AG09319 (cell line): Measurements from ENCODE around the gene CEP250.

Experiments
- DNase-seq: peaks from one replicate; pipeline ENCODE4 v3.0.0-alpha.2; 2010; ENCODE audit warnings: low read depth; ENCODE audit errors: extremely low read depth
- TF ChIP-seq, protein P1 (sequence below): IDR thresholded peaks from 2 replicates; pipeline ENCODE4 v1.5.1; 2011; ENCODE audit warnings: low read depth, mild to moderate bottlenecking, inconsistent platforms, low read length, moderate library complexity

Gene CEP250

DNA sequence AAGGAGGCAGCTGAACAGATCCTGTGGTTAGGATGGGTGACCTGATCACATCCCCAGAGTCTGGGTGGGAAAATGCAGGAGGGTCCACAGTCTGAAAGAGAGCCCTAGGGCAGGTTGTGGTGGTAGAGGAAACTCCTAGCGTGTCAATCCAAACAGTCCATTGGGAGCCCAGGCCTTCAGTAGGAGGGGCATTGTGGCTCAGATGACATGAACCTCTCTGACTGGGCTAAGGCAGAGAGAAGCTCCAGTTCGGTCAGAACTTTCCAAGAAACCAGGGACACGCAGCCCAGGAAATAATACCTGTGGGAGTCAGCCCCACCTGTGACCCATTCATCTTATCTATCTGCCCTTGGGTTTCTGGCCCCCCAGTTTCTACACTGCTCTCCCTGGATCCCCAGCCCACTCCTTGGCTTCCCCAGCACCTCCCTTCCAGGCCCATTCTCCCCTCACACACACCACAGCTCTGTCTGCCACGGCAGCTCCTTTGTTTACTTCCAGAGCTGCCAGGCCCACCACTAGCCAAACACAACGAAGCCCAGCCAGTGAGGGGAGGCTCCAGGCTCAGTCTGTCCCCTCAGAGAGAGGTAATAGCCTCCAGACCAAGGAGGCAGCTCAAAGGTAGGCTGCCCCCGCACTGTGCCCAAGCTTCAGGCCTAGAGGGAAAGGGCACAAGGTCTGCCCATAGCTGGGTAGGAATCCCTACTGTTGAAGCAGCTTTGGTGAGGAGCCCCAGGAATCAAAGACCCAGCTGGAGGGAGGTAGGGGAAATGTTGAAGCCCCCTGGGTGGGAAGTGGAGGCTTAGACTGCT, 23.6 kb upstream of the CEP250 start:
- TF ChIP-seq, protein P1, sequence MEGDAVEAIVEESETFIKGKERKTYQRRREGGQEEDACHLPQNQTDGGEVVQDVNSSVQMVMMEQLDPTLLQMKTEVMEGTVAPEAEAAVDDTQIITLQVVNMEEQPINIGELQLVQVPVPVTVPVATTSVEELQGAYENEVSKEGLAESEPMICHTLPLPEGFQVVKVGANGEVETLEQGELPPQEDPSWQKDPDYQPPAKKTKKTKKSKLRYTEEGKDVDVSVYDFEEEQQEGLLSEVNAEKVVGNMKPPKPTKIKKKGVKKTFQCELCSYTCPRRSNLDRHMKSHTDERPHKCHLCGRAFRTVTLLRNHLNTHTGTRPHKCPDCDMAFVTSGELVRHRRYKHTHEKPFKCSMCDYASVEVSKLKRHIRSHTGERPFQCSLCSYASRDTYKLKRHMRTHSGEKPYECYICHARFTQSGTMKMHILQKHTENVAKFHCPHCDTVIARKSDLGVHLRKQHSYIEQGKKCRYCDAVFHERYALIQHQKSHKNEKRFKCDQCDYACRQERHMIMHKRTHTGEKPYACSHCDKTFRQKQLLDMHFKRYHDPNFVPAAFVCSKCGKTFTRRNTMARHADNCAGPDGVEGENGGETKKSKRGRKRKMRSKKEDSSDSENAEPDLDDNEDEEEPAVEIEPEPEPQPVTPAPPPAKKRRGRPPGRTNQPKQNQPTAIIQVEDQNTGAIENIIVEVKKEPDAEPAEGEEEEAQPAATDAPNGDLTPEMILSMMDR, result no peak
- no peak for DNase-seq

DNA sequence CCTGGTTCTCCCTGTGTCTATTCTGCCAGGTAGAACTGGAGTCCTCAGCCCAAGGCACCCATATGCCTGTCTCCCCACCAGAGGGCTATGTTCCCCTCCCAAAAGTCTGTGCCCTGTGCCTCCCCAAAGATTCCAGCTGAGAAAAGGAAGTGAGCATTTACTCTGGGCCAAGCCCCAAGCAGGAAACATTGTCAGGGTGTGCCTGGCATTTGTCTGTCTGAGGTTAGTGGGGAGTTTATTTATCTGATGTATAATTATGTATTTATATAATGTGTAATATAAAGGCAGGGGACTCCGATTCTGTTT, 23.0 kb upstream of the CEP250 start:
- TF ChIP-seq, protein P1, result no peak
- no peak for DNase-seq

DNA sequence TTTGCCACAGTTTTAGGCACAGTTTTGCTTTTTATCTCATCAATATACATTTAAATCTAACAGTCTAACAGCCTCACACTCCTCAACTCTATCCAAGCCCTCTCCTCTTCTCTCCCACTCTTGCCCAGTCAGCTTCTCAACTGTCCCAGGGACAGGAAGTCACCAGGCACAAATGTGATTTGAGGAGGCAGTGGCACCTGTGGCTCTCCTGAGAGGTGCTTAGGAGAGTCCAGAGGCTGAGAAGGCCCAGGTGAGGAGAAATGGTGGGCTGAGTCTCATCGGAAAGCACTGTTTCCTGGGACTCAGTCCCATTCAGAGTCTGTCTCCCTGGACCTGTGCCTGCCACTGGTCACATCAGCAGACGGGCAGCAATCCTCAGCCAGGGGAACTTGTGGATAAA, 22.1 kb upstream of the CEP250 start:
- TF ChIP-seq, protein P1, result no peak
- DNase-seq, result no peak

DNA sequence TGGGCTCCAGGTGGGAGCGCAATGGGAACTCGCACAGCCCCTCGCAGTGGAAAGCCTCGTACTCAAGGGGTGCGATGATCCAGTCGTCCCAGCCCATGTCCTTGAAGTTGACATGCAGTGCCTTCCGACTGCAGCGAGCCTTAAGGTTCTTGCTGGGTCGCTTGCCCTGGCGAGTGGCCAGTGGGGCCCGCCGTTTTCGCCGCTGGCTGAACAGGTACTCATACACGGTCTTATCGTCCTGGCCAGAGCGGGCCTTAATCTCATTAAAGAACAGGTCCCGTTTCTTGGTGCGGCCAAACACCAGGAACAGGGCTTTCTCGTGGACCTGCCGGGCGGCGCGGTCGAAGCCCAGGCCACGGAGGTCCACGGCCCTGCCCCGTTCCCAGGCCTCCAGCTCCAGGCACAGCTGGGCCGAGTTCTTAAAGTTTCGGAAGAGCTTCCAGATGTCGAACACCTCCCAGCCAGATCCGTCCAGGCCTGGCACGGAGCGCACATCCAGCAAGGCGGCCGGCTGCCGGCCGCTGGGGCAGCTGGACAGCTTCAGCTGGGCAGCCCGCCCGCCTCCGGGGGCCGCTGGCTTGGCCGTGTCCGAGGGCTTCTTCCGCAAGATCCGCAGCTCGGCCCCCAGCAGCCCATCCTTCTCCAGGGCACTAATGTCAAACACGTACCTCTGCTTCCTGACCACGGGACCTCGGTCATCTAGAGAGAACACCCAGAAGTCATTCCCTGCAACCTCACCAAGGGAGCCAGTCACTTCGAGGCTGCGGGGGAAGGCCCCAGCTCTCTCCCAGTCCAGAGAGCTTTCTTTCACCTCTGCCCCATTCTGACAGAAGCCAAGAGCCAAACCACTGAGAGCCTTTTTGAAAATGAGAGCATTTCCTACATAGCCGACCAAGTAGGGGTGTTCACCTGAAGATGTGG, 21.1 kb upstream of the CEP250 start:
- TF ChIP-seq, protein P1, result no peak
- no peak for DNase-seq

- TF ChIP-seq, protein P1, result no peak
- no peak for DNase-seq
These were observed 19.2 kb upstream of the CEP250 start for GRCh38 chr20:35436177-35436573.

DNA sequence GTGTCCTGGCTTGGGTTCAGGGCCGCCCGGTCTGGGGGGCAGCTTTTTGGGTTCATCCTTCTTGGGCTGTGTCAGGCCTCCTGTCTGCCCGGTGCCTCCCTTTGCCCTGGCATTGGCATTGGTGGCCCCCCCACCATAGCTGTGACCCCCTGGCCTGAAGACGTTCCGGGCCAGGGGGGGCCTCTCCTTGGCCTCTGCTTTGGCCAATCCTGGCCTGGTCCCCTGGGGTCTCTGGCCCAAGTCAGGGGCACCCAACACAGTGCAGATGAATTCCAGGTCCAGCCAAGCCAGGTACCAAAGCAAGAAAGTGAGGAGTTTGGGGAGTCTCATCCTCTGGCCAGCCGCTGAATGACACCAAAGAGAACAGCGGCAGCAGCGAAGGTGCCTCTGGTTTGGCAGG, 17.8 kb upstream of the CEP250 start:
- TF ChIP-seq, protein P1, result no peak
- DNase-seq, result no peak

- DNase-seq, result no peak
- TF ChIP-seq, protein P1, result no peak
These were observed 12.4 kb upstream of the CEP250 start for GRCh38 chr20:35443003-35443402.
